Stomach (tissue), 4 donors: ENCODE data around the gene NLRP8.

Experiments
- CTCF ChIP-seq, 7 experiments: fragments of 450-650 bp in 4 of 7; fragments of 200-600 bp in 3 of 7; sonication (generic) in 3 of 7; IDR thresholded peaks; one replicate each; pipeline ENCODE4 v1.5.1; 2016 to 2019; ENCODE audit warnings: antibody characterized with exemption in 7 of 7, control low read depth in 2 of 7, mild to moderate bottlenecking in 1 of 7
- POLR2A ChIP-seq, 4 donors: fragments of 450-650 bp; IDR thresholded peaks; one replicate each; pipeline ENCODE4 v1.6.1; 2016; ENCODE audit warnings: antibody characterized with exemption in 4 of 4, control low read depth in 2 of 4, mild to moderate bottlenecking in 1 of 4, moderate library complexity in 1 of 4
- POLR2AphosphoS5 ChIP-seq, 3 donors: sonication (generic); formaldehyde crosslinking; IDR thresholded peaks; one replicate each; pipeline ENCODE4 v1.6.1; 2016; ENCODE audit warnings: antibody characterized with exemption in 3 of 3

- TF ChIP-seq POLR2A (IDR thresholded peaks at IDR 0.05) (no peak), CTCF (IDR thresholded peaks at IDR 0.05) (no peak), POLR2AphosphoS5 (IDR thresholded peaks at IDR 0.05) (no peak)
Measured at GRCh38 chr19:55980415-55980814, 32.8 kb downstream of the NLRP8 start.
